NCI-H146 treated with DMSO at 0.1 percent for 48 hours (cell line): ENCODE data around the gene DES.

Source experiments
- DNase-seq: peaks from one replicate; lab custom pipeline; 2025; ENCODE audit not compliant: unreplicated experiment; lab: John Stamatoyannopoulos, UW

Gene DES

GRCh38 chr2:219452361-219453317, 34.5 kb downstream of the DES start:
- DNase-seq: no peak

GRCh38 chr2:219453671-219454590, 35.8 kb downstream of the DES start:
- DNase-seq: no peak

DNA sequence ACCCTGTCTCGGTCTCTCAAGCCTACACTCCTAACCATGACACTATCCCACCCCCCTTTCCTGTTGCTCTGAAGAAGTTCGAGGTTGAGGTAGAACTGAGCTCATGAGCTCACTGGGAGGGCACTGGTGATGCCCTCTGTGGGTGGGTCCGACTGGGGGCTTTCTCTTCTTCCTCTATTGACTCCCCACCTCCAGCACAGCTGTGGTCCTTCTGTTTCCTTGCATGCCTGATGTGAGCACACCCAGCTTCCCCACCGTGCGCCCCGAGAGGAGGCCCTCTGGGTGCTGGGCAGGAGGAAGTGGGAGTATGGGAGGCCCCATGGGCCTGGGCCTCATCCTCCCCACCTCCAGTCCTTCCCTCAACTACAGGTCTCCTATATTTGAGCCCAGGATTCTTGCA, 37.4 kb downstream of the DES start:
- no peak for DNase-seq

- DNase-seq: no peak
These were observed 39.7 kb downstream of the DES start for GRCh38 chr2:219457784-219458369.

DNA sequence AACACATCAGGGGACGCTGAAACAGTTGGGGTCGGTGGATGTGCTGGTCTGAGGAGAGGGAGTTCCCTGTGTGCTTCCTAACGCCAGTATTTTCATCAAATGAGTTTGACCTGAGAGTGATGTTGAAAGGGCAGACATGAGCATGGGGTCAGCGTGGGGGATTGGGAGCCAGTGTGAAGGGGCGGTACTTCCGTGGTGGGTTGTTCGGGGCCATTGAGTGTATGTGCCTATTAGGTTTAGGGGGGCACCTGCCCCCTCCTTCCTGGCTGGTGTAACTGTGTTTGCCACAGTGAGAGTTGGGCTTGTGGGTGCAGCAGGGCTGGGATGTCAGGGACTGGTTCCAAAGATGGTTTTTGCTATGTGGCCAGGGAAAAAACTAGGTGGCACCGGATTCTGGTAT, 40.8 kb downstream of the DES start:
- no peak for DNase-seq

GRCh38 chr2:219459460-219460311, 41.5 kb downstream of the DES start:
- DNase-seq: no peak

- no peak for DNase-seq
These were observed 42.3 kb downstream of the DES start for GRCh38 chr2:219460424-219460926.

DNA sequence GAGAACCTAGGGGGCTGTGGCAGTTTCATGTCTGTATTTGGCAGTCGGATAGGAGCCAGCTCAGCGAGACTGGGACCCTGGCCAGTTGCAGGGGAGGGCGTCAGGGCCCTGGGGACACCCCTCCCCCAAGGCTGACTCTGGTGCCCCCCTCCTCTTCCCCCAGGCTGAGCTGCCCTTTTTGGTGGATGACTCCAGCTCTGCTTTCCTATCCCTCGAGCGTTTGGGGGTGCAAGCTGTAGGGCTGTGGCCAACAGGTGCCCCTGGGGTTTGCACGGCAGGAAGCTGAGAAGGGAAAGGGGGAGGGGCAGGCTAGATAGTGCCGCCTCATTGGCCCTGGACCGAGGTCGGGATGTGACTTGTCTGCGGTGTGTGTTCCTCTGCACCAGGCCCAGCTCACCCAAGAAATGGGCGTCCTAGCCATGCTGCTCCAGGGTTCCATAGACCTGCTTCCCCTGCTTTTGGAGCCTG, 42.9 kb downstream of the DES start:
- DNase-seq: no peak

DNA sequence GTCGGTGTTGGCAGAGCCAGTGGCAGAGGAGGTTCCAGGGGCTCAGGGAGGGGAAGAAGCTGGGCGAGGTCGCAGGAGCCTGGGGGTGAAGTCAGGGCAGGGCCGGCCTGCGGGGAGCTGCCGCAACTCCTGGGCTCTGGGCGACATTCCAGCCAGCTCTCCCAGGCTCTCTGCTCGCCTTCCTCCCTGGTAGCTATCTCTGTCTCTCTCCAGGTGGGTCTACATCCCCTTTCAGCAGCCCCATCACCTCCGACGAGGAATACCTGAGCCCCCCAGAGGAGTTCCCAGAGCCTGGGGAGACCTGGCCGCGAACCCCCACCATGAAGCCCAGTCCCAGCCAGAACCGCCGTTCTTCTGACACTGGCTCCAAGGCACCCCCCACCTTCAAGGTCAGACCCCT, 43.5 kb downstream of the DES start:
- DNase-seq: no peak

GRCh38 chr2:219462349-219462748, 44.2 kb downstream of the DES start:
- no peak for DNase-seq

GRCh38 chr2:219464286-219465032, 46.3 kb downstream of the DES start:
- DNase-seq: no peak

DNA sequence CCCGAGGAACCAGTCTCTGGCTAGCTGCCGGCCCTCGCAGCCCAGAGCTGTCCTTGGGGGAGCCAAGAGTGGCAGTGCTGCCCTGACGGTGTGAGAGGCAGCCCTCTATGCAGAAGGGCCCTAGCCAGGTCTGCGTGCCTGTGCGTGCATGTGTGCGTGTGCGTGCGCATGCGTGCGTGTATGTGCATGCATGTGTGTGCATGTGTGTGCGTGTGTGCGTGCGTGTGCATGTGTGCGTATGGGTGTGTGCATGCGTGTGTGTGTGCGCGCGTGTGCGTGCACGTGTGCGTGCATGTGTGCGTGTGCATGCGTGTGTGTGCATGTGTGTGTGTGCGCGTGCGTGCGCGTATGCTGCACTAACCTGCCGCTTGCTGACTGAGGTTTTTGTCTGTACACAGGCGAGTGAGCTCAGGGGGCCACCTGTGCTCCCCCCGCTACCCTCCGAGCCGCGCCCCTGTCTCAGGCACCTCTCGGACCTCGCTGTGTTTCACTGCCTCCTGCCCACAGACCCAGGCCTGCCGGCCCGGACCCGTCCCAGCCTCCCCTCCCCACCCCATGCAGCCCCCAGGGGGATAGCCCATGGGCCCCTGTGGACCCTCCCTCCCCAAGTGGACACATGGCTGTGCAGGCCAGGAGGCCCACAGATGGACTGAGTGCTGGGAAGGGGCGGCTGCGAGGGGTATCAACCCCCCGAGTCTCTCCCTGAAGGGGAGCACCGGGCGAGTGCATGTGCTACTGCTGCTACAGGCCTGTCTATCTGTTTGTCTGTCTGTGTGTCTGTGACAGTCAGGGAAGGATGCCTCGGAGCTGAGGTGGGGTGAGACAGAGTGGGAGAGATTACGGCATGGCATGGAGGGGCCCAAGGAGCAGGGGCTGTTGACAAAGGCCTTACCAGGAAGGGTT, 47.7 kb downstream of the DES start:
- DNase-seq: no peak

GRCh38 chr2:219466816-219467735, 48.9 kb downstream of the DES start:
- DNase-seq: no peak

GRCh38 chr2:219467736-219468075, 49.5 kb downstream of the DES start:
- no peak for DNase-seq

- DNase-seq: no peak
These were observed 50.4 kb downstream of the DES start for GRCh38 chr2:219468410-219469185.

- no peak for DNase-seq
These were observed 51.1 kb downstream of the DES start for GRCh38 chr2:219469186-219469724.
